ENCODE results near the gene CHGA.

- TF ChIP-seq YY1 (IDR thresholded peaks at IDR 0.05; ENCODE audit: insufficient read depth, insufficient replicate concordance, low read depth, low read length) (no peak), ESRRA (CRISPR knock-in tag; IDR thresholded peaks at IDR 0.05; ENCODE audit: low read depth) (no peak), BRCA1 (CRISPR knock-in tag; IDR thresholded peaks at IDR 0.05) (no peak), FOXJ3 (CRISPR knock-in tag; IDR thresholded peaks at IDR 0.05; ENCODE audit: borderline replicate concordance) (no peak), MIER2 (CRISPR knock-in tag; IDR thresholded peaks at IDR 0.05) (no peak), NFAT5 (CRISPR knock-in tag; IDR thresholded peaks at IDR 0.05) (no peak)
- TF ChIP-seq, protein P1, sequence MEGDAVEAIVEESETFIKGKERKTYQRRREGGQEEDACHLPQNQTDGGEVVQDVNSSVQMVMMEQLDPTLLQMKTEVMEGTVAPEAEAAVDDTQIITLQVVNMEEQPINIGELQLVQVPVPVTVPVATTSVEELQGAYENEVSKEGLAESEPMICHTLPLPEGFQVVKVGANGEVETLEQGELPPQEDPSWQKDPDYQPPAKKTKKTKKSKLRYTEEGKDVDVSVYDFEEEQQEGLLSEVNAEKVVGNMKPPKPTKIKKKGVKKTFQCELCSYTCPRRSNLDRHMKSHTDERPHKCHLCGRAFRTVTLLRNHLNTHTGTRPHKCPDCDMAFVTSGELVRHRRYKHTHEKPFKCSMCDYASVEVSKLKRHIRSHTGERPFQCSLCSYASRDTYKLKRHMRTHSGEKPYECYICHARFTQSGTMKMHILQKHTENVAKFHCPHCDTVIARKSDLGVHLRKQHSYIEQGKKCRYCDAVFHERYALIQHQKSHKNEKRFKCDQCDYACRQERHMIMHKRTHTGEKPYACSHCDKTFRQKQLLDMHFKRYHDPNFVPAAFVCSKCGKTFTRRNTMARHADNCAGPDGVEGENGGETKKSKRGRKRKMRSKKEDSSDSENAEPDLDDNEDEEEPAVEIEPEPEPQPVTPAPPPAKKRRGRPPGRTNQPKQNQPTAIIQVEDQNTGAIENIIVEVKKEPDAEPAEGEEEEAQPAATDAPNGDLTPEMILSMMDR (CRISPR knock-in tag; IDR thresholded peaks at IDR 0.05): no peak
Observed at GRCh38 chr14:92906823-92907222, 16.1 kb upstream of the CHGA start.
